ENCODE results near the gene AADAT.

Gene AADAT

DNA sequence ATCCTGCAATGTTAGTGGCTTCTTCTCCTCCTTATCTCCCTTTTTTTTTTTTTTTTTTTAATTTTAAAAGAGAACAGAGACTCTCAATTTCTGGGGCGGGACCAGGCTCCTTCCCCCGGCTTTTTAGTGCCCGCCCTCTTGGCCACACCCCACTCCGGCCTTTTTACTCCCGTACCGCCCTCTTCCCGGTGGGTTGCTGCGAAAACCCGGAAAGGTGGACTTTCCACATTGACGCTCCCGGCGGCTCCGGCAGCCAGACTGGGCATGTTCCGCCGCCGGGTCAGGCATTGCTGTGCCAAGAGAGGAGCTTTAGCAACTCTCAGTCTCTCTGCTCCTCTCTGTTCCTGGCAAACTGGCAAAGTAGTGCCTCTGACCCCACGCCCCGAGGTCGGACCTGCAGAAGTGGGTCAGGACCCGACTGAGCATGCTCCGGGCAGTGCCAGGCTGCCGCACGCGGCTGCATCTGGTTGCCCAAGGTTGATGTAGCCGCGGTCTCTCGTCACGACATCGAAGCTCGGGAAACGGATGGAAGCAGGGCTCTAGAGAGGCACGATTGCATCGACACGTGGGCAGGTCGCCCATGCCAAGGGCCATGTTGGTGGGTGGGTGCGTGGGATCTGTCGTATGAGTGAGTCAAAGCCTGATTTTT, 62.5 kb downstream of the AADAT start:
- peak; percentile 76 to 90 (median 80) for DNase-seq

- DNase-seq, result peak; percentile 44 to 74 (median 48)
Observed at GRCh38 chr4:170026253-170027021, 63.3 kb downstream of the AADAT start, which contains the start of gene MFAP3L. Gene MFAP3L (minus strand): TSS chr4:170026395. CDS start chr4:170005877, 20,518 bp downstream.

GRCh38 chr4:170025523-170026252, 64.1 kb downstream of the AADAT start:
- no peak for DNase-seq

GRCh38 chr4:170022211-170022610, 67.5 kb downstream of the AADAT start:
- no peak for DNase-seq

DNA sequence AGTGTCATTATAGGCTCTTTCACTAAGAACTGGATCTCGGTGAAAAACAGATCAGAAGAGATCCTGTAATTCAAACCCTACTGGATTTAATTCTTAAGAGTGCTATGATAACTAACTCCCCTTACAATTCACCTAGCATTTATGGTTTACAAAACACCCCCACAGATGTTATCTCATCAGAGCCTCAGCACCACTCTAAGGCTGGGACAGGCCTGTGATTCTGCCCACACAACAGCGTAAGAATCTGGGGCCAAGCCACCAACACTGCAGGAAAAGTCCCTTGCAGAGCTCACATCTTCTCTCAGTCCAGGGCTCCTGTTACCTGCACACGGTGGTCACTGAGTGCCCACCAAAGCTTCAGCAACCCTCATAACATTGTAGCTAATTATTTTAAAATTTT, 72.5 kb downstream of the AADAT start:
- DNase-seq, result no peak

DNA sequence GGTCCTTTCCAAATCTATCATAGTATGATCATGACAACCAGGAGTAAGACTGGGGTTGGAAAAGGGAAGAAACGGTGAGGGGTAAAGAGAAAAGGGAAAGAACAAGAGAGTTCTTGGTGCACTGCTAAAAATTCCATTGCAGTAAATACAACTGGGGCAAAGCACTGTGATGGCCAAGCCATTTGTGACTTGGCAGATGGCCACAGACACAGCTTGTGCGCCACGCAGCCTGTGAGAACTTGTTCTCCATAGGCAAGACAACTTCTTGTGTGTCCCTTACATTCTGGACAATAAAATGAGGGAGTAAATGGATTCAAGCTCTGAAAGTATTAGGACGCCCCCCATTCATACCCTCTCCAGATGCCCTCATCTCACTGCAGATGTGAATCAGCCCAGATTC, 74.5 kb downstream of the AADAT start:
- no peak for DNase-seq

GRCh38 chr4:170014359-170015011, 75.3 kb downstream of the AADAT start:
- DNase-seq, result no peak

- no peak for DNase-seq
Observed at GRCh38 chr4:170012629-170012958, 77.2 kb downstream of the AADAT start.

DNA sequence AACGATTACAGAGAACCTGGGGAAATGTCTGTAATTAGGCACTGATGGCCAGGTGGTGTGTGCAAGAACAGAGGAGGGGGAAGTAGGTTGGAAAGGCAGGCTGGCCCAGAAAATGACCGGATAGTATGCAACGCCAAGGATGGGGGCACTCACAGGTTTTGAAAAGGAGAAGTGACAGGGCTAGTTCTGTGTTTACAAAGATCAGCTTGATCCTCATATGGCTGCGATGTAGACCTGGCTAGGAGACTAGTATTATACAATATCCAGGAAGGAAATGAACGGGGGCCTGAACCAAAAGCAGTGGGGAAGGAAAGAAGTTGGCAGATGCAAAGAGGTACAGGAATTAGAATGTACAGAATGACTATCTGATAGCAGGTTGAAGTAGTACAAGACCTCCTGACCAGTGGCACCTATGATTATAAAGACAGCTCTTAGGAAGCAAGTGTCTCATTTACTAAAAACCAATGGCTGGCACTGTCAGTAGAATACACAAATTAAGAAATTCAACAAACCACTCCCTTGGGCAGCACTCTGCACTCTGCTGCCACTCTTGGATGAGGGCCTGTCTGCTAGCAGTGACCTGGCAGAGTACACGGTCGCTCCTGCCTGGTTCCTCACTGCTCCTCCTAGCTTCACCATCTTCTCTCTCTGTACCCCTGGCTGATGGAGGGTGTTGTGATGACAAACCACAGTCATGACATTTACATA, 77.7 kb downstream of the AADAT start:
- no peak for DNase-seq
